ENCODE measurements around the gene TP63.

The TP63 gene

GRCh38 chr3:189868061-189868460 is 236.9 kb downstream of the TP63 start:
- H3K4me3 ChIP-seq (ENCODE audit: low read depth, low read length) = no peak overlapping the region
- no peak for DNase-seq (ENCODE audit: low read depth)
- no peak for TF ChIP-seq CTCF (IDR thresholded peaks at IDR 0.05; ENCODE audit: low read depth, low read length, missing control alignments)

- H3K4me3 ChIP-seq (ENCODE audit: low read depth, low read length) = no peak overlapping the region
- no peak for DNase-seq (ENCODE audit: low read depth)
- TF ChIP-seq CTCF (IDR thresholded peaks at IDR 0.05; ENCODE audit: low read depth, low read length, missing control alignments) = no peak
These were observed 238.0 kb downstream of the TP63 start for GRCh38 chr3:189869165-189869564.

- no peak overlapping the region for H3K4me3 ChIP-seq (ENCODE audit: low read depth, low read length)
- no peak for TF ChIP-seq CTCF (IDR thresholded peaks at IDR 0.05; ENCODE audit: low read depth, low read length, missing control alignments)
- no peak for DNase-seq (ENCODE audit: low read depth)
These were observed 240.2 kb downstream of the TP63 start for GRCh38 chr3:189871418-189871817.

DNA sequence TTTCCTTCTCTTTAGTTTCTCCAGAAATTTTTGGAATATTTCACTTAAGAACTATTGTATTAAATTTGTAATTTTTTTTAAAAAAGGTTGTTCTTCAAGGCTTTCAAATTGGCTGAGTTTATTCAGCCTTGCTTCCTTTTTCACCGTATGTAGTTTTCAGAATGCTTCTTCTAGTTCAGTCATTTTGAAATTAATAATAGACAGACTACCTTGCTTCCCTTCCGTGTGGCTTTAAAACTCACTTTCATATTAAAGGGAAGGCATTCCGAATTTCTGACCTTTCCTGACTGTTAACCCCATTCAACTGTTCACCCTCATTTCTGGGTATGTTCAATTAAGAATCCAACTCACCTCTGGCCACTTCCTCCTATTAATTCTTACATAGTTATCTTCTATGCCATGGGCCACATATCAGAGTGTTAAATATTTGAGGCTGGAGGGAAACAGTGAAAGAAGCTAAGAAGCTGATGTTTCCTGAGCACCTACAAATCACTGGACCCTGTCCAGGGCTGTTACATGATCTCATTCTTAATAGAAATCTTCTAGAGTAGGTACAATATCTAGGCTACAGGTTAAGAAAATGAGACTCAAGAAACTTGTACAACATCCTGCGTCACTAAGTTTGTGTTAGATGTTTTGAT is 252.0 kb downstream of the TP63 start:
- TF ChIP-seq CTCF (IDR thresholded peaks at IDR 0.05; ENCODE audit: low read depth, low read length, missing control alignments) = no peak
- peak; percentile 2 for DNase-seq (ENCODE audit: low read depth)
- no peak overlapping the region for H3K4me3 ChIP-seq (ENCODE audit: low read depth, low read length)

DNA sequence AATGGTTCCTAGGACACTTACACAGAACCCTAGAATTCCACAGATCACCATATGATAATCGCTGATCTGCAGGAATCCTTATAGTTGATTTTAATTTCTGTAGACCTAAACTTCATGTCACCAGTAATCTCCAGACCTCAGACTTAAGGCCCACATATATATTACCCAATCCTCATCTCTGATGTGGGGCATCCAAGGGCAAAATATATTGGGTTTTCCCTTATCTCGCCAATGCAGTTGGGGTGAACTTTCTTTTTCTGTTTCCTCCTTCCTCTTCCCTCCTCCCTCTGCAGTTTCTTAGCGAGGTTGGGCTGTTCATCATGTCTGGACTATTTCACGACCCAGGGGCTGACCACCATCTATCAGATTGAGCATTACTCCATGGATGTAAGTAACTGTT is 259.3 kb downstream of the TP63 start:
- TF ChIP-seq CTCF (IDR thresholded peaks at IDR 0.05; ENCODE audit: low read depth, low read length, missing control alignments) = no peak
- no peak overlapping the region for H3K4me3 ChIP-seq (ENCODE audit: low read depth, low read length)
- no peak for DNase-seq (ENCODE audit: low read depth)

DNA sequence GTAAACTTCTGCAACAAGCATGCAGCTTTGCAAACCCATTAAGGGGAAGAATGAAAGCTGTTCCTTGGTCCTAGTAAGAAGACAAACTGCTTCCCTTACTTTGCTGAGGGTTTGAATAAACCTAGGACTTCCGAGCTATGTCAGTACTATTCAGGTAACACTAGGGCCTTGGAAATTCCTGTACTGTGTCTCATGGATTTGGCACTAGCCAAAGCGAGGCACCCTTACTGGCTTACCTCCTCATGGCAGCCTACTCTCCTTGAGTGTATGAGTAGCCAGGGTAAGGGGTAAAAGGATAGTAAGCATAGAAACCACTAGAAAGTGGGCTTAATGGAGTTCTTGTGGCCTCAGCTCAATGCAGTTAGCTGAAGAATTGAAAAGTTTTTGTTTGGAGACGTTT is 265.3 kb downstream of the TP63 start:
- no peak for DNase-seq (ENCODE audit: low read depth)
- TF ChIP-seq CTCF (IDR thresholded peaks at IDR 0.05; ENCODE audit: low read depth, low read length, missing control alignments) = no peak

GRCh38 chr3:189897406-189897805 is 266.2 kb downstream of the TP63 start:
- DNase-seq (ENCODE audit: low read depth) = no peak
- no peak for TF ChIP-seq CTCF (IDR thresholded peaks at IDR 0.05; ENCODE audit: low read depth, low read length, missing control alignments)
- H3K4me3 ChIP-seq (ENCODE audit: low read depth, low read length) = no peak overlapping the region

More for the DNA sequence above, 265.3 kb downstream of the TP63 start:
- H3K4me3 ChIP-seq (ENCODE audit: low read depth, low read length) = no peak overlapping the region

All from GM12864 (cell line).